GM18511 (cell line): ENCODE results near the gene ZNF81.
"Not testable (repeated sequence)": the region's sequence is repeated elsewhere in the genome, so short reads cannot be mapped to it uniquely, and the experiment has no call there.

ENCODE experiments used
- ATAC-seq: cut with Tn5 transposase; IDR thresholded peaks from one replicate; pipeline ENCODE4 v1.9.1; 2021; ENCODE audit warnings: mild to moderate bottlenecking, moderate library complexity; ENCODE audit not compliant: unreplicated experiment

The ZNF81 gene

DNA sequence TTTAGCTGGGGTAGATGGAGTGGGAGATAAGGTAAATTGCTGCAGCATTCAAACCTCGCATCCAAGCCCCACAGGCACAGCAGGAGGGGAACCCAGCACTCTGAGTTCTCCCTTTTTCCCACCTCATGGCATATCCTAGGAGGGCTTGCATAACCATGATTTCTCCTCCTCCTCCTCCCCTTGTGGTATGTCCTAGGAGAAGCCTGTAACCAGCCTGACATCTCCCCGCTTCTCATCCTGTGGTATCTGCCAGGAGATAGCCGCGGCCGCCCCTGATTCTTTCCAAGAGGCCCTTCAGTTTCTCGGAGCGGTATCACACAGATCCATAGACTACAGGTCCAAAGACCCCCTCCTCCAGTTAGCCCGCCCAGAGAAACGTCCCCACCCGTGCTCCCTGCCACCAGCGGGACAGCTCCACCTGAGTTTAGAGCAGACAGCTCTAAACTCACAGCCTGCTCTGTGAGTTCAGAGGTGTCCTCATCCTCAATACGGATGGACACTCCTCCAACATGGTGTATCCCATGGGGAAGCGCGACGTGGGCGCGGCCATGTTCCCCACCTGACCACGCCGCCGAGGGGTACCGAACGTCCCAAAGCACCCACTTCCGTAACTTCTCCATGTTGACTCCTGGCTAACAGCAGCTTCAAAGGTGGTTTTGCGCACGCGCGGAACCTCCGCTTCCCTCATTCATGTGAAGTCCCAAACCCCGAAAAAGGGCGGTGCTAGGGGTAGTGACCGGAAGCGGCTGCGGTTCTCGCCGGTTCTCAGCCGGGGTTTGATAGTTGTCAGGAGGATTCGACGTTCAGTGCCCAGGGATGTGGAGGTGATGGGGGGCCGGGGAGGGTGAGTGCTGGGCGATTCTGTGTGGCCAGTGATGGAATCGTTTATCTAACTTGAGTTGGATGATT lies at the start of gene ZNF81:
Gene ZNF81, plus strand, starts transcription at position 739 of the 909 bp plus-strand sequence. CDS start 9,366 bp downstream, outside the sequence.
- ATAC-seq = peak; percentile 97

DNA sequence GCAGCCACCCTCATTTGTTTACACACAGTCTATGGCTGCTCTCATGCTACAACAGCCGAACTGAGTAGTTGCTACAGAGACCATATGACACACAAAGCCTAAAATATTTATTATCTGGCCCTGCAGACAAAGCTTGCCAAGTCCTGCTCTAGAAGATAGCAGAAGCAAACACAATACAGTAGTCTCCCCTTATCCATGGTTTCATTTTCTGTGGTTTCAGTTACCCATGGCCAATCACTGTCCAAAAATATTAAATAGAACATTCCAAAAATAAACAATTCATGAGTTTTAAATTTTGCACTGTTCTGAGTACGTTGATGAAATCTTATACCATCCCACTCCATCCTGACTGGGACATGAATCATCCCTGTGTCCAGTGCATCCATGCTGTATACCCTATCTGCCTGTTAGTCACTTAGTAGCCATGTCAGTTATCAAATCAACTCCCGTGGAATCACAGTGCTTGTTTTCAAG lies 40.2 kb upstream of the ZNF81 start:
- ATAC-seq = no peak

DNA sequence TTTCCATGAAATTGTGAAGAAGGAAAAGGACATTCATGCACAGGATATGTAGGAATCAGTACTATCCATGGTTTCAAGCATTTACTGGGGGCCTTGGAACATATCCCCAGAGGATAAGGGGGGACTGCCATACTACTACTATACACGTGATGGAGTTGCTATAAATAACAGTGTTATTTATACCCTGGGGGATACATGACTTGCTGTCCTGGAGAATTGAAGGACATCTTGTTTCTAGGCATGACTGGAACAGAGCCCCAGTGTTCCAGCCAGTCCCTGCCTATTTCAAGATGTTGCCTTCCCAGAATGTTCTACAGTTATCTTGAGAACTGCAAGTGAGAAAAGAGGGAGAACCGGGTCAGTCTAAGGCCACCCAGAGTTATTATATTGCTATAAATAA lies 39.6 kb upstream of the ZNF81 start:
- no peak for ATAC-seq

DNA sequence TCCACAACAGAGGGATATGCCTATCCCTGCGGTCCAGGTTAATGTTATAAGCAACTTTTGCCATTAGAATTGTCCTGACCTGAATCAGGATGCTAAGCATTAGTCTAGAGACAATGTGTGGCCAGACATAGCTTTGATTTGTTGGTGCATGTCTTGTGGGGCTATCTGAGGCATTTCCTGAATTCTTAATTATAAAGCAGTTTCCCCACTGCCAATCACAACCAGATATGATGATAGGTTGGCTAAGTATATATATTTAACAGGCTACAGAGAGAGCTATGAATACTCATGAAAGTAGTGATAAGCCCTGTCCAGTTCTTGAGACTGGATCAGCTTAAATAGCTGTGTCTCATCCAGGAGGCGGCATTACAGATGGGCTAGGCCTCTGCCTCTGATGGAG lies 37.8 kb upstream of the ZNF81 start:
- no peak for ATAC-seq

DNA sequence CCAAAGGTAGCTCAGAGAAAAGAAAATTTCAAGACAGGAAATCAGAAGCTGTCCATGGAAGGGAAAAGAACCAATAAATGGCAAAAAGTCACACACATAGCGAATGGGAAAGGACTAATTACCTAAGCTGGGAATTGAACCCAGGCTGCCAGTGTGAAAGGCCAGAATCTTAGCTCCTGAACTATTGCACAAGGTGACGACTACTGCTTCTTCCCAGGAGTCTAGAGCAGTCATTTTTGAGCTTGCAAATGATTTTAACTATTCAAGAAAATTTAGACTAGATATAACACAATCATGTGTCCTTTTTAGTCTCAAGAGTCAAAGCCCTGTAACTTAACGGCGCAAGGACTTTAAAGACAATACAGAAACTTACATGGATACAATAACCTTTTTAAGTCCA lies 34.1 kb upstream of the ZNF81 start:
- ATAC-seq = no peak

DNA sequence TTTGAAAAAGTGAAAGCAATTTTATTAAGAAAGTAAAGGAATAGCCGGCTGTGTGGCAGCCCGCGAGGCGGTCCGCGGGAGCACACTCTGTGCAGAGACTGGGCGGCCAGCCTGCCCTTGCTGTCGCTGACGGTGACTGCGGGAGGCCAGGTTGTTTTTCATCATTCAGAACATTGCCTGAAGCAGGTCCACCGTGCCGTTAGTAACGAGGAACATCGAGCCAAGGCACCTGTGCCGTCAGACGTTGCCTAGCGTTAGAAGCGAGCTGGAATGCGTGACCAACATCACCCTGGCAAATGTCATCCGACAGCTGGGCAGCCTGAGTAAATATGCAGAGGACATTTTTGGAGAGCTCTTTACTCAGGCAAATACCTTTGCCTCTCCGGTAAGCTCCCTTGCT lies 33.6 kb upstream of the ZNF81 start:
- ATAC-seq = not testable (repeated sequence)

DNA sequence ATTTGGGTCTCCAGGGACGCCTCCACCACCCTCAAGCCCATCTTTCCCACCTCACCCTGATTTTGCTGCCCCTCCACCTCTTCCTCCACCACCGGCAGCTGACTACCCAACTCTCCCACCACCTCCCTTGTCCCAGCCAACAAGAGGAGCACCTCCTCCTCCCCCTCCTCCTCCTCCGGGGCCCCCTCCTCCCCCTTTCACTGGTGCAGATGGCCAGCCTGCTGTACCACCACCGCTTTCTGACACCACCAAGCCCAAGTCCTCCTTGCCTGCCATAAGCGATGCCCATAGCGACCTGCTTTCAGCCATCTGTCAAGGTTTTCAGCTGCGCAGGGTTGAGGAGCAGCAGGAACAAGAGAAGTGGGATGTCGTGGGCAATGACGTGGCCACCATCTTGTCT lies 32.4 kb upstream of the ZNF81 start:
- no peak for ATAC-seq

DNA sequence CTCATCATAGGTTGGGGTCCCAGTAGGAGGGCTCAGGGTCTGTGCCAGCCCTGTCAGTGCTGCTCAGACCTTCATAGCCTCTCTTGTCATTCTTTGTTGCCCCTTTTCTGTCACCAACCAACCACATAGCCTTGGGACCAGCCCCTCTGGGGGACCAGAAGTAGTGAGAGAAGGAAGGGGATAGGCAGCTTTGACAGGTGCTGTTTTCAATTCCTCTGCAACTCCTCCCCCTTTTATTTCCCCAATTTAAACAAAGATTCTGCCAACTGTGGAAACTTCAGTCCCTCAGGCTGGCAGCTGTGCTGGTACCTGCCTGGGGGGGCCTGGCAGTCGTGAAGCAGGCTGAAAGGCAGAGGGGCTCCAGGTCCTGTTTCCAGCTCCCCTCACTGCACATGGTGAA lies 30.9 kb upstream of the ZNF81 start:
- not testable (repeated sequence) for ATAC-seq

DNA sequence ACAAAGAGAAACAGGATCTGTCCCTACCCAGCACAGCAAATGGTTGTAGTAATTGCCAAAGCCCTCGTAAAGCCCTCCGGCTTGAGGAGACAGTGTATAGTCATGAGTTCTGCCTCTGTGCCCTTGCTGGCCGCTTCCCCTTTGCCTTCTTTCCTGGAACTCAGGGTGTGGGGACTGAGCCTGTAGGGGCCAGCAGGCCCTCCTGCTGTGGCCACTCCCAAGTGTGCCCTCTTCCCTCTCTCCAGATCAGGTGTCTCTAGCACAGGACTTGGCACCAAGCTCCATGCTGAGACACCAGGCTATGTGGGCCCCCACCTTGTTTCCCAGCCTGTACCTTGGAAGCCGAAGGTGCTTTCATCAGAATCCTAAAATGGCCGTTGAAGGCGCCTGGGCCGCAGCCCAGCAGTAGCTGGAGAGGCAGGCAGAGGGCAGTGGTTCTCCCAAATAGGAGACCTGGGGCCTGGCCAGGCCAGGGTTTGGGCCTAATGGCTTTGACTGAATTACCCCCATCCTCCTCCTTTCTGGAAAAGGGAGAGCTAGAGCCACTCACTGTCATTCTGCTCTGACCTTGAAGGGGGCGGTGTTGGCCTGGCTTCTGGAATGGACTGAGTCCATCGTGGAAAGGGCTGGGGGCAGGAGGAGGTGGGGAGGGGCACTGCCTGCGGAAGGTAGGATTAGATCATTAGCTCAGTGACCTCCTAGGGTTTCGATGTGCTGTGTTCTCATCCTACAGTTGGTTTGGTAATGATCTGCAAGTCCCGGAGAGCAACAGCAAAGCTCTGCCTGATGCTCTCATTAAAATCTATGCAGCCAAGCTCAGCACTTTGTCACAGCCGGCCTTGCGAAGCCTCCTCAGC lies 30.1 kb upstream of the ZNF81 start:
- not testable (repeated sequence) for ATAC-seq

DNA sequence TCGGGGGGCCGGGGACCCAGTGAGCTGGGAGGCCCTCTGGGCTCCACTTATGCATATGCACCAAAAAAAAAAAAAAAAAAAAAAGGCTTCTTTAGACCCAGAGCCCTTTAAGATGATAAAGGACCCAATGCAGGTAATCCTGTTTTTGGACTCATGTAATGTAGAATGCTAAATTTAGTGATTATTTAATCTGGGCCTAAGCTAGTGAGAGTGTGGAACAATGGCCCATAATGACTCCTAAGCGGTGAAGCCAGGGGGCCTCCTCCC lies 29.5 kb upstream of the ZNF81 start:
- ATAC-seq = not testable (repeated sequence)

DNA sequence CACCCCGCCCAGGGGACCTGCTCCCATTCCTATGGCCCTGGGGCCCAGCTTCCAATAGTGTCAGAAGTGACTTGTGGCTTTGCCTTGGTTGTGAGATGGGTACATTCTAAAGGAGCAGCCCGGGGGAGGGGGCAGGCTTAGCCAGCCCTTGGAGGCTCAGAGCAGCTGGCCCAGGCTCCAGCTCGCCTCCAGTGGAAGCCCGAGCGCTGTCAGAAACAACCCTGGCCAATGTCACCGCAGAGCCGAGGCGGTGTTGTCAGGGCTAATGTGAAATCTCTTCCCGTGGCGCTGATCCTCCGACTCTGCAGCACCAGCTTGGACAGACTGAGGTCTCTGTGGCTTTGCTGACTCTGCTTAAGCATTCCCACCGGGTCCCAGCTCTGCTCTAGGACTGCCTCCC lies 29.2 kb upstream of the ZNF81 start:
- ATAC-seq = no peak

DNA sequence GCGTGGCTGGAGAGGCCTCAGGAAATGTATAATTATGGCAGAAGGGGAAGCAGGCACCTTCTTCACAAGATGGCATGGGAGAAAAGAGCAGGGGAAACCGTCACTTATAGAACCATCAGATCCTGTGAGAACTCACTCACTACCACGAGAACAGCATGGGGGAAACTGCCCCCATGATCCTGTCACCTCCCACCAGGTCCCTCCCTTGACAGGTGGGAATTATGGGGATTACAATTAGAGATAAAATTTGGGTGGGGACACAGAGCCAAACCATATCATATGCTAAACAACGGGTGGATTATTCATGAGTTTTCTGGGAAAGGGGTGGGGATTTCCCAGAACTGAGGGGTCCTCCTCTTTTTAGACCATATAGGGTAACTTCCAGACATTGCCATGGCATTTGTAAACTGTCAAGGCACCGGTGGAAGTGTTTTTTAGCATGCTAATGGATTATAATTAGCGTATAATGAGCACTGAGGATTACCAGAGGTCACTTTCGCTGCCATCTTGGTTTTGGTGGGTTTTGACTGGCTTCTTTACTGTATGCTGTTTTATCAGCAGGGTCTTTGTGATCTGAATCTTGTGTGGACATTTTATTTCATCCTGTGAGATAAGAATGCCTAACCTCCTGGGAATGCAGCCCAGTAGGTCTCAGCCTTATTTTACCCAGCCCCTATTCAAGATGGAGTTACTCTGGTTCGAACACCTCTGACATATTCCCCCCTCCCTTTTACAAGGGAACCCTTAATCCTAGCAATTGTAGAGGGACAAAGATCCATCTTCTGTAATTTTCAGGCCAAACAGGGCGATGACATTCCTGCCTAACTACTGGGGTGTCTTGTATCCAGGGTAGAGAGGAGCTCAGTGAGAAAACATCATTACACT lies 27.6 kb upstream of the ZNF81 start:
- no peak for ATAC-seq

DNA sequence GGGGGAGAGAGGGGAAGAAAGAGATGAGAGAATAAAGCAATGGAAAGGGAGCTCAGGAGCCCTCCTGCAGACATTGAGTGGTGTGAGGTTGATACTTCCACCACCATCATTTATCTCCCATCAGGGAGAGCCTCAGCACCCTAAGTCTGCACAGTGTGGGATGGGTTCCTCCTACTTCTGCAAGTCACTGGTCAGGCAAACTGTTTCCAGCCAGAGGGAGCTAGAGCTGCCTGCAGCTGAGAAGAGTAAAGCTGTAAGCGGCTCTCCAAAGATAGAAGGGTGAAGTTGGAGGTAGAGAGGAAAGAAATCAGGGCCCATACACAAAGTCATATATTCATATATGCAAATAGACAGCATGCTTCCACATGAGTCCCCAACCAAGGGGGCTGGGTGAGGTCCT lies 21.9 kb upstream of the ZNF81 start:
- ATAC-seq = no peak

DNA sequence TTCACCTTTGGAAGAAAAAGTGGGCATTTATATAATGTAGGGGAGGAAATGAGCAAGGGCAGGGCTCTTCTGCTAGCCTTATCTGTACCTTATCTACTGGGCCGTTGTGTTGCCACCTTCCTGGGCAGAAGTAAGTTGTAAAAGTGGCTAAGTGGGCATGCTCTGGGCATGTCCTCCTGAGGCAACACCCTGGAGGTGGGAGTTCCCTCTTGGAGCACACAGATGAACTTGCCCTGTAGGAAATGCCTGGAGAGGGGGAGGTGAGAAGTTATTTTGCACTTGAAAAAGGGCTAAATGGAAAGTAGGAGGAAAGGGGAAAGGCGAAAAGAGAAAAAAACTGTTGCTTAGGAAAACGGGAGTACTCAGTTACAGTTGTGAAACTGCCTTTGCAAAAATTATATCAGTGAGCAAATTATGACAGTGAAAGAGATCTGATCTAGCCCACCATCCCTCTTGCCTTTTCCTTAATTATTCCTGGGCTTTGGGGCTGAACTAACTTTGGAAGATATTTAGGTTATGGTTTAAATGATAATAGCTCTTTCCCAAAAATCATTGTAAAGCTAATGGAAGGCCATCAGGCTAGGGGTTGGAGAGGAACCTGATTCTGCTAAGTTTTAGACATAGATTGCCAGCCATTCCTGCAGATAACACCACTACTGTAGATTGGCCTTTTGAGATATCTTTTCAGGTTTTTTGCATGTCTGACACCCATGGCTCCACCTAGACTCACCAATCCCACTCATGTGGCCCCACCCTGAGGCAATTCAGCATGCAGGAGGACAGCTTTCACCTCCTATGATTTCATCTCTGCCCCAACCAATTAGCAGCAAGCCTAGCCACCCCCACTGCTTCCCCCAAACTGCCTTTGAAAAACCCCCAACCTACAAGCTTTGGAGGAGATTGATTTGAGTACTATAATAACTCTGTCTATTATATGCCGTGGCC lies 20.5 kb upstream of the ZNF81 start:
- ATAC-seq = no peak

DNA sequence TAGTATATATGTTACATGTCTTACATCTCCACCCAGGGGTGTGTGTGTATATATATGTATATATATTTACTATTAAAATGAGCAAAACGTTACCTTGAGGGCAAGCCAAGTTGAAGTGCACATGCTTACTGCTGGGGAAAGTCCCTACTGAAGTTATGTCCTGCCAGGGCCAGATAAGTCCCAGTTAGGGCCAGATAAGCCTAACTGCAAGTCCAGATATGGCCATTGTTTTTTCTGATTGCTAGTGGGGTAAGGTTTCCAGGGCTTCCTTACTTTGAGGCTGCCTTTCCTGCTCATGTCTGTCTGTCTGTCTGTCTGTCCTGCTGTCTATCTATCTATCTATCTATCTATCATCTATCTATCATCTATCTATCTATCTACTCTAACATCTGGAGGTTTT lies 19.3 kb upstream of the ZNF81 start:
- no peak for ATAC-seq

DNA sequence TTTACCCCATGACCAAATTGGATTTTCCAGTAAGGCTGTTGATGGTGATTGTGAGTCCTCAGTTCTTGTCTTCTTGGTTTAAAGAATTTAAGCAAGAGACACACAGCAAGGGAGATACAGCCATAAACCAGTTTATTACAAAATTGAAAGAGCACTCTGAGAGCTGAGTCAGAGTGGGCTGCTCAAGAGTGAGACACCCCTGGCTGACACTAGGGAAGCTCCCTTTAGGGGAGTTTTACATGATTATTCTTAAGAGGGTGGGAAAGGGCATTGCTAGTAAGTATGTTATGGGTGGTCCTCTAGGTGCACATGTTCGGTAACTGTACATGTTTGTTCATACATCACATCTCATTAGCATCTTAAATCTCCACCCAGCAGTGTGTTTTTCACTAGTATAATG lies 18.8 kb upstream of the ZNF81 start:
- no peak for ATAC-seq

DNA sequence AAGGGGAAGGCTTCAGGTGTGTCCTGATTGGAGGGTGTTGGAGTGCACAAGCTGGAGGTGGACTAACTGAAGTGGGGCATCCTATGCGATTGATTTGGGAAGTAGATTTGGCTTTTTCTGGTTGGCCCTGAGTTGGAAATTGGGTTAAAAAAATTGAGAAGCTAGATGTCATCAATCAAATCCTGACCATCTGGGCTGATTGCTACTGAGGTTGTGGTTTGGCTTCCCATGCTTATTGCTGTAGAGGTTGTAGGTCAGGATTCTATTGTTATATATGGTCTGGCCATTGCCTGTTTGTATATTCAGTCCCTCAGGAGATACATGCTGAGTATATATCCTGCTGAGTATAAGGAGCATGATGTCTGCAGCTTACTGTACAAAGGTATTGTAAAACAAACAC lies 7.7 kb upstream of the ZNF81 start:
- no peak for ATAC-seq

DNA sequence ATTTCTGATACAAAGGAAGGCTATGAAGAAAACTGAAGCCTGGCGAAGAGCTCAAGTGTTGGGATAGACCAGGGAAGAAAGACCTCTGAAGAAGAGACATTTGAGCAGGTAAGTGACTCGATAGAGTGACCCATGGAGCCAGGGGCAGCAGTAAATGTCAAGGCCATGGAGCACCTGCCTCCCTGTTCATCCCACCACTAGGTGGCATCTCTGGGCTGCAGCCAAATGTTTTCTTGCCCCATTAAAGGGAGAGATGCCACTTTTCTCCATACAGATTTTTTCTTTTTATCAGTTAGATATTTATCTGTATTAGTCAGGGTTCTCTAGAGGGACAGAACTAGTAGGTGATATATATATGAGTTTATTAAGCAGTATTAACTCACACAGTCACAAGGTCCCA lies 4.9 kb upstream of the ZNF81 start:
- no peak for ATAC-seq

DNA sequence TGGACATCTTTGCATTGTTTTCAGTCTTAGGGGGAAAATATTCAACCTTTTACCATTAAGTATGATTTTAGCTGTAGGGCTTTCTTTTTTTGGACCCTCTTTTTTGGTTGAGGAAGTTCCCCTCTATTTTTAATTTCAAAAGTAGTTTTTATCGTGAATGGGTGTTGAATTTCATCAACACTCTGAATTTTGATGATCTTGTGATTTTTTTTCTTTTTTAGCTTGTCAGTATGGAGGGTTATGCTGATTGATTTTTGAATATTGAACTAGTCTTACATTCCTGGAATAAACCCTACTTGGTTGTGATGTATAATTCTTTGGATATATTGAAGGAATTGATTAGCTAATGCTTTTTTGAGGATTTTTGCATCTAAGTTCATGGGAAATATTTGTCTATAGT lies 1.7 kb downstream of the ZNF81 start:
- no peak for ATAC-seq

DNA sequence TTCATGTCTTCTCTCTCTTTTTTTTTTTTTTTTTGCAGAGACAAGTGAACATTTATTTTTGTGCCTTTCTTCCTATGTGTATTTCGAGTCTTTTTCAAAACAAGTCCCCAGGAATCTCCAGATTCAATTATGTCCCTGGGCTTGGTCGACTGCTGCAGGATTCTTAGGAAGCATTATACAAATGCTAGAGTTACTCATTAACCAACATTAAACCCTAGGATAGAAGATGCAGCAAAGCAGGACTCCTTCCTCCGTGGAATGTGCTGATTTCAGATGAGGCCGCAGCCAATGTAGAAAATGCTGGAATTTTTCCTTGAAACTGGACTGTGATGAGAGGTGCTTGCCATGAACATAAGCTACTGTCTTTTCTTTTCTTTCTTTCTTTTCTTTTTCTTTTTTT lies 3.4 kb downstream of the ZNF81 start:
- no peak for ATAC-seq
